NCI-H1048 (cell line): Measurements from ENCODE around the gene KPNB1.

Experiments
- DNase-seq: peaks from one replicate; lab custom pipeline; 2025; lab: John Stamatoyannopoulos, UW

Gene KPNB1

DNA sequence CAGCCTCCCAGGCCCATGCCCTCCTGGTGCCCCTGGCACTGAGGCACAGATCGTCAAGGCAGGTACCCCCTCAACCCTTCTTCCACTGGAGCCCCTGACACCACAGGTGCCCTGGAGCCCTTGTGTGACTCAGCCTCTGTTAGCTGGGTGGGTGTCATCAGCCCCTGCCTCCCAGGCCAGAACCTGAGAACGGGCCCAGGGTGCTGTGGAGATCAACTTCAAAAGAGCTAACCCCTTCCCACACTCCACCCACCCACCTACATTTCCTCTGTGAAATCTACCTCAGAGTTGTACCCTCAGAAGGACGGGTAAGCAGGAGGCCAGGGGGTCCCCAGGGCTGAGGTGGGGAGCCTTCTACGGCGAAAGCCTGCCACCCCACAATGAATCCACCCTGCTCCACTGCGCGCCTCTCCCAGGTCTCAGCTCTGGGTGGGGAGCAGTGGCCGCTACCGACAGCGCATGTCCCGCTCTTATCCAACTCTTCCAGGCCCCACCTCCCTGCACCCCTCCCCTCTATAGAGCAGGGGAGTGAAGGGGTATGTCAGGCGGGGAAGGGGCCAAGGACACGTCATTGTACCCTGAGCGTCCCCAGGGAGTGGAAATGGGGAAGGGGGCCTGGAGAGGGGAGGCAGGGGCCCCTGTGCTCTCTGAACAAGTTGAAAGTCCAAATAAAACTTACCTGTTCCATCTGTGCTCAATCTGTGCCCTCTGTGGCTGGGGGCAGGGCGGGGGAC lies 61.8 kb downstream of the KPNB1 start:
- DNase-seq = no peak

DNA sequence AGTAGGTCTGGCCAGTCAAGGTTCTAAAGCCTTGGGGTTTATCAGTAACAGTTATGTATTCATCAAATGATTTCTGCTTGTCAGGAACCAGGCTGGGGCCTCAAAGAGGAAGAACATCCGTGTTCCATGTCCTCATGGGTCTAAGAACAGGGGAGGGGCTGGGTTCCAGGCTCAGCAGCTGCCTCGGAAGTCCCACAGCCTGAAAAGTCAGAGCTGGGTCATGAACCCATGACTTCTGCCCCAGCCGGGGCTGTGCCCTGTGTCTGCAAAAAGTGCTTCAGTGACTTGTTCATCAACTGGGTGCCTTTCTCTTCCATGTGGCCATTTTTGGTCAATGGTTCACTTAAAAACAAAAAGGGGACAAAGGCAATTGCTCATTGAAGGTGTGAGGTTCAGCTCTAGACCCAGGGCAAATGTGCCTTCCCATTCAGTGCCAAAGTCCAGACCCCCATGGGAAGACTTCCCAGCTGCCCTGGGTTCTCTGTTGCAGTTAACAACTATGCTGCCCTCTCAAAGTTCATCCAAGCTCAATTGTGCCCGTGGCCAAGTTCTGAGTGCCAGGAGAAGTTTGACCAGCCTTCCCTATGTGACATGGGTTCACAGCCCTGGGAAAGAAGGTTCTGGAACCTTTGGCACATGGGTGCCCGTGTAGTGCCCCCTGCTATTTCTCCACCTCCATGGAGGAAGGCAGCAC lies 62.8 kb downstream of the KPNB1 start:
- no peak for DNase-seq

DNA sequence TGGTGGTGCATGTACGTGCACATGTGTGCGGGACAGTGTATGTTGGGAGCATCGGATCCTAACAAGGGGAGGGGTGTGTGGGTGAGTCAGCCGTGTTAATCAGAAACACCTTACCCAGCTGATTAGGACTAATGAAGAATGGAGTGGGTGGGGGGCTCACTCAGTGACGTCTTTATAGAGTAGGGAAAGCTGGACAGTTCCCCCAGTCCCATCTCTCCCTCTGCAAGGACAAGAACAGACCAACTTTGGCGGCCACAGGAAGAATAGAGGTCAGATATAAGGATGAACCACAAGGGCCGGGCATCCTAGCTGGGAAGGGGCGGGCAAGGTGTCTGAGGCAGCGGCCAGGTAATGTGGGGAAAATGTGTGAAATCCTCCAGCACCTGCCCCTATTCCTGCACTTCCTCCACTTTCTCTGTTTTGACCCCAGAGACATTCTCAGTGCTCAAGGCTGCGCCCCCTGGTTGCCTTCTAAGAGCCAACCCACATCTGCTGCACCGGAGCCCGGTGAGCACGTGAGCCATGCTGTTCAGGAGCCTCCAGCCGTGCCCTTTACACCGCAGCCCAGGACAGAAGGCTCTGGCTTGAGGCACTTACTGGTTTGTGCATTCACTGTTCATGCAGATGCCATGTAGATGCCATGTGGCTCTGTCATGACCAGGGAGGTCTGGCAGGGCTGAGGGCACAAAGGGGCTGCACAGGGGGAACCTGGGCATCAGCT lies 64.4 kb downstream of the KPNB1 start:
- DNase-seq = no peak

DNA sequence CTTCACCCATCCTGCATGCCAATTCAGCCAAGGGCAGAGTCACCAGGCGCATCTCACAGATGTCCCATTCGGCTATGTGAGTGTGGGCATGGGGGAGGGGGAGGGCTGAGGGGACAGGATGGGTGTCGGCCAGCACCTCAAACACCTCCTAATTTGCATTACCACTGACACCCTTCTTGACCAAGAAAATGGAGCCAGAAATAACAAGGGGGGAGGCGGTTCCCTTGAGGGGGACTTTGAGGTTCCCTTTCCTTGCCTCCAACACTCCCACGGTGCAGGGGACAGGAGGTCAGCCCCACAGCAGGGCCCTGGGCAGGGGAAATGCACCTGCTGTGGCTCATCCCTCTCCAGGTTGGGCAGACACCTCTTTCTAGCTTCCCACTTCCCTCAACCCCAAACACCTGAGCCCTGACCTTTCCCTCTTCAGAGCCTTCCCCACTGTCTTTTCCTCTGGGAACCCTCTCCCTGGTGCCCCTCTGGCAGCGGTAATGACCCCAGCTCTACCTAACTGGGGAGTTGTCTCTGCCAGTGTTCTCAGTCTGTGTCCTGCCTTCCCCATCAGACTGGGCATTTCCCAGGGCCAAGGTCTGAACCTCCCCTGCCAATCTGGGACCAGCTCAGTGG lies 65.2 kb downstream of the KPNB1 start:
- DNase-seq = no peak

DNA sequence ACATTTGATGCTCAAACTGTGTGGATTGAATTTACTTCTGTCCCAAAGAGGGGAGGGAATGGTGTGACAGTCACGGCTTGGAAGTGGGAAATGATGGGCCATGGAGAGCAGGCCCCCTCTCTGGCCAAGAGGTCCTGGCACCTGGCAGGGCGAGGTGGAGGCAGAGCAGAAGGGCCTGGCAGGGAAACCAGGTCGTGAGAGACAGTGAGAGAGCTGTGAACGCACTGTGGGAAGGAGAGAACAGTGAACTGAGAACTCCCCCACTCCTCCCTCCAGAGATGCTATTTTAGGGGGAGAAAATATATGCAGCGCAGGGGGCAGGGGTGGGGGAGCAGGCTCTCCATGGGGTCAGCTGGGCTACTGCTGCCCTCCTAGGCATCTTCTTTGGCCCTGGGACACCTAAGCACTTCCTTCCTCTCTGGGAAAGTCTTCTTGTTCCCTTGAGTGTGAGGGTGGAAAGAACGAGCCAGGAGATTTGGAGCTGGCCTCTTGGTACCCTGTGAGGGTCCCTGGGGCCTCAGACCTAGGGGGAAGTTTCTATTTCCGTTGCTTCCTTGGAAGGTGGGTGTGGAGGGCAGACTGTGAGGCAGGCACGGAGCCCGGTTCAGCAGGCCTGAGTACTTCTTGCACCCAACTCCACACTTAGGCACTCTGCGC lies 66.1 kb downstream of the KPNB1 start:
- DNase-seq = no peak

DNA sequence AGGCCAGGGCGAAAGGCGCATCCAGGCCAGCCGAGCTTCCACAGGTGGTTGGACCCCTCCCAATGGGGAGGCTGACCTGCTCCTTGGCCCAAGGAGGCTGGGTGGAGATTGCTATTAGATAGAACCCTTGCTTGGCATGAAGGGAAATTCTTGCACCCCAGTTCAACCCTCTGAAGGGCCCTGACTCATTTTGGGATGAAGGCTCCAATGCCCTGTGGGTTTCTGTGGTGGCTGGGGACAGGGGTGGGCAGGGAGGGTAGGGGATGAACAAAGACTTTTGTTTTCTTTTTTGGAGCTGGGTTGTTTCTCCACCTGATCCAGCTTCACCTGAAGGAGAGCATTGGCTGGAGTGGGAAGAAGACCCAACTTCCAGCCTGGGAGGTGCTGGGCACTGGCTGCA lies 66.7 kb downstream of the KPNB1 start:
- DNase-seq = no peak

DNA sequence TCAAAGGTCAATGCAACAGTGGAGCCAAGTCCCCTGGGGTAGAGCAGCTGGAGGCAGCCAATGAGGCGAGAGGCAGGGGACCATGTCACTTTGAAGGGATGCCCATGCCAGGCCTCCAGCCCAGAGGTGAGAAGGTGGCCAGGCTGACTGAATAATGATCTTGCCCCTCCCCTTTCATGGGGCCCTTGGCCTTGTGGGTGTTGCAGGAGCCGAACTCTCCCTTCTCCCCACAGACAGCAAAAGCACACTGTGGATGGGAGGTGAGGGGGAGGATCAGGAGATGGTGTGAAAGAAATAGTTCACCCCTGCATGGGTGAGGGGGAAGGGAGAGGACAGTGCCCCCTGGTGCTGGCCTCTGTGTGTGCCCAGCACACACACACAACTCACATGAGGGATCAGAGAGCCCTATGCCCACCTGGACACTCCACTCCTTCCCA lies 67.6 kb downstream of the KPNB1 start:
- no peak for DNase-seq

DNA sequence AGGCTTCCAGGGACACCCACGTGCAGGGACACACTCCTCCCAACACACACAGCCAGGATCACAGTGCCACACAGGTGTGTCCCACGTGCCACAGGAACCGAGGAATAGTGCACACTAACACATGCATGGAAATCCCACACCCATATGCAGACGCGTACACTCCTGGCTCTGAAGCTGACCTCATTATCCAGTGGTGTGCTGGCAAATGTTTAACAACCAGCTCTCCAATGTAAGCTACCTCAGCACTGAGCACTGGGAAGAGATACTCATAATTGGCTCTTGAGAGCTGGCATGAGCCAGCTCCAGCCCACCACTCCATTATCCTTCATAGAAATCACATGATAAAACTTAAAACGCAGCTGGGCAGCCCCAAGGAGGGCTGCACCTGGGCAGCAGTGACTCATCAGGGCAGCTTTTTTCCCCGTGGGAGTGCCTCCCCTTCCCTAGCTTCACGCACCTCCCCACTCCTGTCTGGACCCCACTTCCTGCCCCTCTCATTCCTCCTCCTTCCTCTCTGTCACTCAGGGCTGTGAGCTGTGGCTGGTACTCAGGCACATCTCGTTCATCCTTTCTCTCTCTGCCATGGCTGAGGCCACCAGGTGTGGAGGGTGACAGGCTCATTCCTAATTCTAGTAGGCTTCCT lies 68.4 kb downstream of the KPNB1 start:
- DNase-seq = no peak

DNA sequence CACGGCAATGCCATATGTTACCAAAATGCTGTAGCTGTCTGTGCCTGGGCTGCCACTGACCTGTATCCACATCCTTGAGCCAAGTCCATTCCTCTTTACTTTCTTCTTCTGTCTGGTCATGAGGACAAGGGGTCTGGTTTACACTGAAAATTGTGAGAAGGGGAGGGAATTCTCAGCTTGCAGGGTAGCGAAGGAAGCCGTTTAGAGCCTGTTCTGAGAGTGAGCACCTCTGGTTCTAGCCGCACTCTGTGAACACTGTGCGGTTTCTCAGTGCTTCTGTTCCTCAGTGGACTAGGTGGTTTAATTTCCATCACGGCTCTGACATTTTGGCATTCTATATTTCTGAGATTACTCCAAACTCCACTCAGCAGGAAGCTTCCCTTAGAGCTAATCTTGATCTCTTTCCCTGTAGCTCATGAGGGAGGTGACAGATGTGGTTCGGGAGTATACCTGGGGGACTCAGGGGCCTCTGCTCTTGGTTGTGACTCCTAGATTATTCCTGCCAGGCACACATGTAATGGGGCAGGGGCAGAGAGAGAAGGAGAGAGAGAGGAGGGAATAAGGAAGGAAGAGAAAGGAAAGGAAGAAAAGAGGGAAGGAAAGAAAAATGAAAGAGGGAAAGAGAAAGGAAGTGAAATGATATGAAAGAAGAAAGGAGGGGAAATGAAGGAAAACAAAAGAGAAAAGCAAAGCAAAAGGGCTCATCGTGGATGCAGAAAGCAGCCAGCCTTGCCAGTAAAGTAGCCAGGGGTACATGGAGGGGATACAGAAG lies 69.1 kb downstream of the KPNB1 start:
- no peak for DNase-seq

DNA sequence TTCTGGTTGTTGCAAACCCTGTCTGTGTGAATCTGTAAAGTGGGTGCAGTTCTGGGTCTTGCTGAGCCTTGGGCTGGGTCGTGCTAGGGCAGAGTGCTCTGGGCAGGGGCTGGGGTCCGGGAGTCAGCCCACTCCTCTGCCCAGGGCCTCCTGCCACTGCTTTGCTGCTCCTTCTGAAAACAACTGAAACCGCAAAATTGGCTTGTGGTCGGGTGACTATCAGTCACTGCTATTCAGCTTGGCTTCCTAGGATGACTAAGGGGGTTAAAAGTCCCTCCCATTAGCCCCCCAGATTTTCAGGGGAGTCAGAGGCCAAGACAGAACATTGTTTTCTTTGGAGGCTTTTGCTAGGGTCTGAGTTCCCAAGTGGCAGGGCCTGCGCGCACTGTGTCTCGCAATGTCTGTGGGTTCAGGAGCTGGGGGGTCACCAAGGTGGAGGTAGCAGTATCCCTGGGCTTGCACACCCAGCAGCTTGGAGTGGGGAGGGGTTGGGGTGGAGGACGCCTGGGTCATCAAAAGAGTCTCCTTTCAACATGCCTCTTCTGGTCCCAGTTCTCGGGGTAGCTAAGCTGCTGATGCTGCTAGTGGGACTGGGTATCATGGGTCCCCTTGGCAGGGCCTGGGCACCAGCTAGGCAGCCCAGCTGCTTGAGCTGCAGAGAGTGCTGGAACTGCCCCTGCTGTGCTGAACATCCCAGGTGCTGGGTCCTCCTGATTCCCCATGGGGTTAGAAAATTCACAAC lies 69.9 kb downstream of the KPNB1 start:
- no peak for DNase-seq

DNA sequence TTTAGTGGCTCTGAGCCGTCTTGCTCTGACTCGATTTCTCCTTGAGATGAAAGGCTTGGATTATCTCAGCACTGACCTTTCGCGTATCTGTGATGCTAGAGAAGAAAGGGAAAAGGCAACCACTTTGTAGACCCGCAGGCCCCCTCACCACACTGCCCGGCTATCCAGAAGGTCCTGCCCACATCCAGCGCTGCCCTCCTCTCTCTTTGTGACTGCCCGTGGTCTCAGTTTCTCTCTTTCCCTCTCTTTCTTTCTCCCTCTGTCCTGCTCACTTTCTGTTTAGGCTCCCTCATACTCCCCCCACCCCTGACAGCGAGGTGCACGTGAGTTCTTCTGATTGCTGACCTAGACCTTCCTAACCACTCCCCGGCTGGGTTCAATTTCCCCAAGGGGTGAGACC lies 70.5 kb downstream of the KPNB1 start:
- no peak for DNase-seq

DNA sequence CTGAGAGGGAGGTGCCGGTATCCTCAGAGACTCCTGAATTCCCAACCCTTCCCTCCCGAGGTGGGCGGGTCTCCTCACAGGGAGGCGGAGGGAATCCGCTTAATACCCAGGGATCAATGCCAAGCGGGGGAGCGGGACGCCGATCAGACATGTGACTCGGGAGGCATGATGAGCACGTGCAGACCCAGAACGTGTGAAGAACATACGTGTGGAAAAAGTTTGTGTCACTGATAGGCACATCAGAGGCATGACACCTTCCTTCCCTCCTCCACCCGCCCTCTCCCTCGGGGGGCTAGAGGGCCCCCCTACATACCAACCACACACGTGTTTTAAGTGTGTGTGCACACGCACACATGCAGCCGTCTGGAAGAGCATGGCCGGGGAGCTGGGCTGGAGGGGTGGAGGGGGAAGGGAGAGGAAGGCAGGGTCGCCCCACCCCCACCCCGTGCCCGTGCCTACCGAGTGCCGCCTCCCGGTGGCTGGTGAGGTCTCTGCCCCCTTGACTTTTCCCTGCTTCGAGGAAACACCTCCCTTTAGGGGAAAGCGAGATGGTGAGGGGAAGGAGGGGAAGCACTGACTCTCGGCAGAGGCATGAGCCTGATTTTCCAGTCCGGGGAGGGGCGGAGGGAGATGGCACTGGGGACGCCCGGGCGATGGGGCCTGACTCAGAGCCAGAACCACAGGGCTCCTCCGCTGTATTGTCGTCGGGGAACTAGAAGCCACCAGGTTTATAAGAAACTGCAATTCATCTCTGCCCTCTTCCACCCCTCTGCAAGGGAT lies 71.2 kb downstream of the KPNB1 start:
- DNase-seq = no peak

DNA sequence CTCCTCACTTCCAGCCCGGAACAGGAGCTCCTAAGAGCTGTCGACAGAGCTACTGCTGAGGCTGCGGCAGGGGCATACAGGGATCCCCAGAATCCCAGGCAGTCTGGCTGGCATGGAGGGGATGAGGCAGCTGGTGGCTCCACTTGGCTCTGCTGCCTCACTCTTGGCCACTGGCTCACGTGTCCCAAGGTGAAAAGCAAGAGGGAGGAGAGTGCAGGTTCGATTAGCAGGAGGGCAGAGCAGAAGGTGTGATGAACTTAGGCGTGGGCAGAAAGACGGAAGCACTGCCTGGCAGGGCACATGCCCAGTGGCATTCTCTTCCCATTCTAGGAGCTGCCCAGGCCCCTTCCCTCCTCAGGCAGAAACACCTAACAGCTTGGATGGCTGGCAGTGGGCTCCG lies 72.0 kb downstream of the KPNB1 start:
- DNase-seq = no peak

DNA sequence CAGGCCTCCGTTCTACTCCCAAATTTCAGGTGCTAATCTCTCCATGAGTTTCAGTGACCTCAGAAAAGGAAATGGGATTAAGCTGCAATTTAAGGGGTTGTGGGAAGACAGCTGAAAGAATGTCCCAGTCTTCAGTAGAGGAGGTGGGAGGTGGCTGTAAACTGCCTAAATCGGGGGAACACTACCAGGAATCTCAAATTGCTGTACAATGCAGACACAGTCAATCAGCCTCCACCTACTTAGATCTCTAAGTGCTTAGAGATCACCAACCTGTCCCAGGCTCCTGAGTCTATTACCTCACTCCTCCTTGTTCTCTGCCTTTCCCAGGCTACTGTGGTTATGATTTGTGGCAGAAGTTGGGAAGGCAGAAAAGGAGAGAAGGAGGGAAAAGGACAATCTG lies 75.0 kb downstream of the KPNB1 start:
- no peak for DNase-seq

DNA sequence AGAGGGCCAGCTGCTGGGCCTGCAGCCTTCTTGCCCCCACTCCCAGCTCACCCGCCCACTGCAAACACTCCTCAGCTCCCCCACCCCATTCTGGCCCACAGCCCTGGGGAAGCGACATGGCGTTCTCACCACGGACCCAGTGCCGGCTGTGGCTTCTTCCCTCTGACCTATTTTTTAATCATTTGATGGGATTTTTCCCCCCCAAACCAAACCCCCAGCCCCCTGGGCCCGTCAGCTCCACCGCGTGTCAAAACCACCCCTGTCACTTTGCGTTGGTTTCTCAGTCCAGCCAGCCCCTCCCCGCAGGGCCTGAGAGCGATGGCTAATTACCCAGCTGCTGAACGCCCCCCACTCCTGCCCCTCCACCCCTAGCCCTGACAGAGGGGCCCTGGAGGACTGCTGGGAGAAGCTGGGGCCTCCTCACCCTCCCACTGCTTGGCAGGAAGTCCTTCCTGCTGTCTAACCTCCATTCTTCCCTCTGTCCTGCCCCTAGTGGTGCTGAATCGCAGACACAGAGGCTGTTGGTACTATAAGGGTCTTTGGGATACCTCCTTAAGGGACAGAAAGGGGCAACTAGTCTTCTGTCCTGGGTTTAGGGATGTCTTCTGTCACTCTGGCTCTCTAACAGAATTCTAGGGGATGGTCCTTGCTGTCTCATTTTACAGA lies 75.9 kb downstream of the KPNB1 start:
- DNase-seq = no peak

DNA sequence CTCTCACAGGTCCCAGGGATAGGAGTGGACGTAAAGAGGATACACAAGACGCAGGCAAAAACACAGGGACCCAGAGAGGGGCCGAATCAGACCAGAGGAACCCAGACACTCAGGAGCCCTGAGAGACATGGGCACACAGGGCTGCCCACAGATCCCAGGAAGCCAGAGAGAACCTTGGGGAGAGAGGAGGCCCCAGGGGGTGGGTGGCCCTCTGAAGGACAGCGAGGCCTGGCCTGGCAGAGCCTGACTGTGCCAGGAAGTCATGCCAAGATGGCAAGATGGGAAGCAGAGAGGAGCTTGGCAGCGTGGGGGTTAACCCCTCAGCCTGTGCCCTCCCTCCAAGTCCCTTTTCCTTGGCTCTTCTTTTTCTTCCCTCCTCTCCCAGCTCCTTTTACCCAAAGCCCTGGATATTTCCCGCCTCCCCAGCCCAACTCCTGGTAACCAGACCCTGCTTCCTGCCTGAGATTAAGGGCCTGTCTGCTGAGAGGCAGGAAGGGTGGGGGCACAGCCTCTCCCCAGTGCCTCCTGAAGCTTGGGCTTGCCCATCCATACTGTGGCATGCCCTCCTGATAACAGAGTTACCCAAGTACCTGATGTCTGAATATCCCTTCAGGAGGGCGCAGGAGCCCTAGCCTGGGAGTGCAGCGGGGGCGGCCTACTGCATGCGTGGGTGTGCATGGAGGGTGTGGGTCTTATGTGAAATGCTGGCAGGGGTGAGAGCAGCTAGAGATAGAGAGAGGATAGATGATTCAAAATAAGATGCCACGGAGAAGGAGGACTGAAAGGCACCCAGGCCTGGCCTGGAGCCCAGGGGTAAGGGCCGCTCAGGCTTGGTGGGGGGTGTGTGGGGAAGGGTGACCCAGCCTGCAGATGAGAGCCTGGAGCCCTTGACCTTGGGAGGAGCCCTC lies 77.3 kb downstream of the KPNB1 start:
- no peak for DNase-seq

DNA sequence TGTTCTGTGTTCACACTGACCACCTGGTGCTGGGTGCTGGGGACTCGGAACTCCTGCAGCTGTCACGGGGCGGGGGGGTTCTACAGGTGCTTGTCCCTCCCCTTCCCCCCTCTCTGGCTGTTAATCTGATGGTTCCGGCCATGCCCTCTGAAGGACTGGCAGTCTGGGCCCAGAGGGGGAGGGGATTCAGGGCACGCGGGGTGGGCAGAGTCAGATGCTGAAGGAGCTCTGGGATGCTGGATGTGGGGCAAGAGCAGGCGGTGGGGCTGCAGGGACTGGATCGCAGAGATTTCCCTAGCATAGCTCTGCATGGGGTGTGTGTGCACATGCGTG lies 78.0 kb downstream of the KPNB1 start:
- no peak for DNase-seq
